IMR-90 (cell line): ENCODE results near the gene NDUFAF5. TPM values are rescaled to one million over a fixed set of nuclear protein-coding genes. Genes with fewer than 3 reads are reported as not detected.

ENCODE experiments used
- ATAC-seq: fragments of 200-7000 bp; cut with Tn5 transposase; 2 replicates; pipeline ENCODE4 v1.9.1; 2020; ENCODE audit warnings: low read depth, mild to moderate bottlenecking, moderate library complexity
- BruUV-seq: library from RNA; stranded (reverse); fragments of 400-500 nt; replicated peaks from 2 replicates; lab custom pipeline; 2021; lab: Mats Ljungman, UMichigan
- CTCF ChIA-PET: fragments of 300-600 bp; formaldehyde crosslinking; extraction: SDS; loops from one replicate; lab custom pipeline; 2021; ENCODE audit warnings: antibody characterized with exemption; lab: Yijun Ruan, JAX
- POLR2A ChIA-PET: fragments of 300-600 bp; sonication (Branson Sonifier 250); formaldehyde crosslinking; loops from one replicate; lab custom pipeline; 2022; ENCODE audit warnings: antibody characterized with exemption; ENCODE audit not compliant: unreplicated experiment; lab: Charles Lee
- DNase-seq: peaks from one replicate; pipeline ENCODE4 v3.0.0; 2013
- H2AFZ ChIP-seq: replicated peaks from 2 replicates; pipeline ENCODE3; 2013; ENCODE audit warnings: low read length, mild to moderate bottlenecking; ENCODE audit not compliant: poor library complexity
- H2AK5ac ChIP-seq: 2 replicates; pipeline ENCODE4 v1.6.1; 2013; ENCODE audit warnings: low read depth, low read length, inconsistent platforms
- H2AK9ac ChIP-seq: replicated peaks from 2 replicates; pipeline ENCODE3; 2013; ENCODE audit warnings: mild to moderate bottlenecking, low read depth, low read length, moderate library complexity; ENCODE audit not compliant: poor library complexity
- H2BK120ac ChIP-seq: 2 replicates; pipeline ENCODE4 v1.6.1; 2013; ENCODE audit warnings: low read depth, low read length, inconsistent platforms
- H2BK15ac ChIP-seq: 3 replicates; pipeline ENCODE4 v1.6.1; 2013; ENCODE audit warnings: low read depth, low read length, inconsistent platforms
- H2BK20ac ChIP-seq: 2 replicates; pipeline ENCODE4 v1.6.1; 2013; ENCODE audit warnings: low read depth, mild to moderate bottlenecking, inconsistent platforms, low read length, moderate library complexity
- H2BK5ac ChIP-seq: 2 replicates; pipeline ENCODE4 v1.6.1; 2013; ENCODE audit warnings: mild to moderate bottlenecking, low read depth, low read length, inconsistent platforms; ENCODE audit not compliant: poor library complexity, severe bottlenecking
- H3K14ac ChIP-seq: replicated peaks from 2 replicates; pipeline ENCODE4 v1.6.1; 2013; ENCODE audit warnings: low read depth, low read length, inconsistent platforms
- H3K18ac ChIP-seq: 2 replicates; pipeline ENCODE4 v1.6.1; 2013; ENCODE audit warnings: low read depth, low read length, control low read depth
- H3K23ac ChIP-seq: 2 replicates; pipeline ENCODE4 v1.6.1; 2013; ENCODE audit warnings: low read depth, low read length, inconsistent platforms
- H3K27ac ChIP-seq: 2 replicates; pipeline ENCODE4 v1.5.1; 2013; ENCODE audit warnings: mild to moderate bottlenecking, control low read depth, low read length; ENCODE audit not compliant: insufficient read depth
- H3K27me3 ChIP-seq: 2 replicates; pipeline ENCODE4 v1.6.1; 2013; ENCODE audit warnings: low read length; ENCODE audit not compliant: control insufficient read depth, insufficient read depth
- H3K36me3 ChIP-seq: 2 replicates; pipeline ENCODE4 v1.6.1; 2013; ENCODE audit warnings: low read length, mixed read lengths; ENCODE audit not compliant: control insufficient read depth, insufficient read depth
- H3K4ac ChIP-seq: 2 replicates; pipeline ENCODE4 v1.6.1; 2013; ENCODE audit warnings: low read depth, low read length, inconsistent platforms
- H3K4me1 ChIP-seq: 2 replicates; pipeline ENCODE4 v1.6.1; 2013; ENCODE audit warnings: low read length, mixed read lengths; ENCODE audit not compliant: control insufficient read depth, insufficient read depth
- H3K4me2 ChIP-seq: 2 replicates; pipeline ENCODE4 v1.6.1; 2013; ENCODE audit warnings: low read depth, mild to moderate bottlenecking, control low read depth, low read length, moderate library complexity
- H3K4me3 ChIP-seq: 2 replicates; pipeline ENCODE4 v1.5.1; 2013; ENCODE audit warnings: low read depth, mild to moderate bottlenecking, control low read depth, low read length, moderate library complexity; ENCODE audit not compliant: insufficient read depth
- H3K56ac ChIP-seq: 2 replicates; pipeline ENCODE4 v1.6.1; 2013; ENCODE audit warnings: low read length, inconsistent platforms; ENCODE audit not compliant: insufficient read depth; ENCODE audit errors: extremely low read depth
- H3K79me1 ChIP-seq, 2 experiments: 2 replicates each; pipeline ENCODE4 v1.6.1; 2013; ENCODE audit warnings: low read length in 2 of 2, inconsistent platforms in 1 of 2, low read depth in 1 of 2
- H3K9ac ChIP-seq: 2 replicates; pipeline ENCODE4 v1.6.1; 2013; ENCODE audit warnings: low read depth, low read length, control low read depth
- H3K9me1 ChIP-seq: 2 replicates; pipeline ENCODE4 v1.6.1; 2013; ENCODE audit warnings: low read length, inconsistent platforms; ENCODE audit not compliant: insufficient read depth
- H3K9me3 ChIP-seq: 2 replicates; pipeline ENCODE4 v1.6.1; 2013; ENCODE audit warnings: low read length; ENCODE audit not compliant: control insufficient read depth, insufficient read depth
- H4K20me1 ChIP-seq: 2 replicates; pipeline ENCODE4 v1.6.1; 2013; ENCODE audit warnings: low read length, inconsistent platforms; ENCODE audit not compliant: insufficient read depth
- H4K5ac ChIP-seq: 2 replicates; pipeline ENCODE4 v1.6.1; 2013; ENCODE audit warnings: mild to moderate bottlenecking, low read depth, low read length, control low read depth
- H4K8ac ChIP-seq, 2 experiments: 2 replicates each; pipeline ENCODE4 v1.6.1; 2013; ENCODE audit warnings: low read depth in 2 of 2, low read length in 2 of 2, control low read depth in 1 of 2, inconsistent platforms in 1 of 2
- H4K91ac ChIP-seq: 2 replicates; pipeline ENCODE4 v1.6.1; 2013; ENCODE audit warnings: low read depth, low read length, inconsistent platforms; ENCODE audit not compliant: insufficient read depth
- MAFK ChIP-seq: IDR thresholded peaks from 2 replicates; pipeline ENCODE4 v1.6.1; 2012; ENCODE audit warnings: low read depth, low read length, improper control_type of control experiment
- NFE2L2 ChIP-seq: fragments of 150-350 bp; IDR thresholded peaks from 2 replicates; pipeline ENCODE4 v1.6.1; 2016; ENCODE audit warnings: low read depth, mild to moderate bottlenecking, low read length
- RFX5 ChIP-seq: IDR thresholded peaks from 2 replicates; pipeline ENCODE4 v1.8.0; 2012; ENCODE audit warnings: low read depth, mild to moderate bottlenecking, low read length, moderate library complexity
- SMC3 ChIP-seq: fragments of 150-350 bp; IDR thresholded peaks from 2 replicates; pipeline ENCODE4 v1.6.1; 2016; ENCODE audit warnings: low read depth, mild to moderate bottlenecking, antibody characterized with exemption, low read length, moderate library complexity
- USF2 ChIP-seq: fragments of 150-350 bp; IDR thresholded peaks from 2 replicates; pipeline ENCODE4 v1.6.1; 2017; ENCODE audit warnings: mild to moderate bottlenecking, antibody characterized with exemption, low read length, low read depth
- WGBS, 2 experiments: methylation state at CpG; one replicate each; pipeline versions ENCODE4 v1.1.5 to v1.1.7; 2013; ENCODE audit warnings: missing lambda C conversion rate in 2 of 2; ENCODE audit not compliant: insufficient read length in 1 of 2; ENCODE audit errors: extremely low coverage in 2 of 2; 5-methylcytosine and 5-hydroxymethylcytosine counted together
- dilution Hi-C: fragments of 300-500 bp; cut with HindIII; formaldehyde crosslinking; loops from one replicate; pipeline ENCODE4 v1.14.3; 2018; ENCODE audit warnings: low sequenced_read_pairs; ENCODE audit not compliant: unreplicated experiment
- in situ Hi-C: fragments of 300-500 bp; cut with MboI; formaldehyde crosslinking; loops from 3 replicates; pipeline ENCODE4 v1.14.3; 2019; ENCODE audit warnings: low sequenced_read_pairs, inconsistent platforms, mixed read lengths
- intact Hi-C: fragments of 100-400 bp; cut with micrococcal nuclease; formaldehyde crosslinking; loops from 2 replicates; pipeline ENCODE4 v1.10.0; 2022
- polyA plus RNA-seq, 3 experiments: library from polyadenylated mRNA; depleted of rRNA; stranded (reverse); fragments of >200 nt; gene quantifications; 2 replicates each; pipeline ENCODE4 v1.2.3, GENCODE V29; 2012; ENCODE audit warnings: low replicate concordance in 1 of 3
- total RNA-seq: library from RNA; depleted of rRNA; stranded (reverse); fragments of >200 nt; gene quantifications from 2 replicates; pipeline ENCODE4 v1.2.3, GENCODE V29; 2012

NDUFAF5 gene
- total and polyA plus RNA-seq, 2 of the 4 experiments (the other 2 are of a cell fraction) = 6.8 to 12.3 TPM

GRCh38 chr20:13852306-13852705 is 67.5 kb downstream of the NDUFAF5 start:
- no peaks in the 10 kb centered on the region for H3K79me1 ChIP-seq
- no peak overlapping the region for H2BK5ac ChIP-seq
- dilution Hi-C loops (no loop called here), intact Hi-C loops (no loop called here), in situ Hi-C loops (no loop called here)
- H3K9ac ChIP-seq = no peak overlapping the region
- H2BK15ac ChIP-seq = no peak overlapping the region
- no peak overlapping the region for H2BK20ac ChIP-seq
- H2AFZ ChIP-seq = no peak overlapping the region
- H4K91ac ChIP-seq = no peak overlapping the region
- no peak overlapping the region for H2BK120ac ChIP-seq
- ChIA-PET POLR2A (no interaction called here), CTCF (no interaction called here)
- DNase-seq = no peak
- no peaks in the 10 kb centered on the region for H3K36me3 ChIP-seq
- no peaks in the 10 kb centered on the region for H4K20me1 ChIP-seq
- no peak overlapping the region for H3K56ac ChIP-seq
- no peak overlapping the region for H2AK5ac ChIP-seq
- no peaks in the 10 kb centered on the region for H3K9me3 ChIP-seq
- no peak overlapping the region for H2AK9ac ChIP-seq
- BruUV-seq = no TSS peak
- no peak overlapping the region for H3K4me3 ChIP-seq
- no peaks in the 10 kb centered on the region for H3K9me1 ChIP-seq
- no peaks in the 10 kb centered on the region for H3K4me1 ChIP-seq
- H3K18ac ChIP-seq = no peak overlapping the region
- H3K23ac ChIP-seq = no peak overlapping the region
- TF ChIP-seq USF2 = no peak
- TF ChIP-seq NFE2L2 = no peak
- no peak for TF ChIP-seq SMC3
- no peak for TF ChIP-seq MAFK
- no peak for TF ChIP-seq RFX5
- H3K4ac ChIP-seq = no peak overlapping the region
- no peak for ATAC-seq
- H3K27ac ChIP-seq = no peak overlapping the region
- WGBS, 2 experiments = no CpG with 5 or more reads among the region's 1 CpG
- no peak overlapping the region for H3K14ac ChIP-seq
- H4K8ac ChIP-seq = no peak overlapping the region
- H3K27me3 ChIP-seq = no peaks in the 10 kb centered on the region
- H4K5ac ChIP-seq = no peak overlapping the region
- no peak overlapping the region for H3K4me2 ChIP-seq
